Testis (tissue), 2 donors: ENCODE results near the gene ALPL.

Experiments
- POLR2A ChIP-seq: fragments of 450-650 bp; IDR thresholded peaks from one replicate; pipeline ENCODE4 v1.6.1; 2017; ENCODE audit warnings: antibody characterized with exemption, mild to moderate bottlenecking, moderate library complexity
- TF ChIP-seq, protein P1 (sequence below), 3 experiments: fragments of 450-650 bp in 2 of 3; fragments of 200-600 bp in 1 of 3; sonication (generic) in 1 of 3; IDR thresholded peaks; one replicate each; pipeline ENCODE4 v1.5.1; 2016 to 2019; ENCODE audit warnings: antibody characterized with exemption in 3 of 3, mild to moderate bottlenecking in 2 of 3, moderate library complexity in 1 of 3

DNA sequence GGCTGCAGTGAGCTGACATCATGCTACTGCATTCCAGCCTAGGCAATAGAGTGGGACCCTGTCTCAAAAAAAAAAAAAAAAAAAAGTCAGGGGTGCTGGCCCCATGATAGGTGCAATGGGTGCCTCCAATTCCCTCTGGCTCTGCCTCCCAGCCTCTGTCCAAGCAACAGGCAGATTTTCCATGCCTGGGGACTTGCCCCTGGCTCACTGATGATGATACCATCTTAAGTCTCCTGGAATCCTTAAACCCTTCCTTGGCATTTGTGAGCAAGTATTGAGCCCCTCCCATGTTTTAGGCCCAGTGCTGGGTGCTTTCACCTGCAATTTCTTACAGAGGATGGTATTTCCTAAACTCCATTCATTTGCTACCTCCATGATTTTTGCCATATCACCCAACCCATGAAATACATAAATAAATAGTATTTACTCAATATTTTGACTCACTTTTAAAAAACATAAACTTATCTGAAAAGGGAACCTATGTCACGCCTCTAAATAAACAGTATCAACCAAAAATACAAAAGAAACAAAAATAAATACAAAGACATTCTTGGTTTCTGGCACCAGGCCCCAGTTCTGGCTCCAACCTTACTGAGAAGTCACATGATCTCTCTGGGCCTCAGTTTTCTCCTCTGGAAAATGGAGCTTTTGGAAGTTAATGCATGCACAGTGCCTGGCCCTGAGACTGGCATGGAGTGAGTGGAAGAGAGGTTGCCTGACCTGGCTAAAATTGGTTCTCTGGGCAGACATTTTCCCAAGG lies 1.5 kb upstream of the ALPL start:
- no peak for TF ChIP-seq POLR2A
- TF ChIP-seq, protein P1, sequence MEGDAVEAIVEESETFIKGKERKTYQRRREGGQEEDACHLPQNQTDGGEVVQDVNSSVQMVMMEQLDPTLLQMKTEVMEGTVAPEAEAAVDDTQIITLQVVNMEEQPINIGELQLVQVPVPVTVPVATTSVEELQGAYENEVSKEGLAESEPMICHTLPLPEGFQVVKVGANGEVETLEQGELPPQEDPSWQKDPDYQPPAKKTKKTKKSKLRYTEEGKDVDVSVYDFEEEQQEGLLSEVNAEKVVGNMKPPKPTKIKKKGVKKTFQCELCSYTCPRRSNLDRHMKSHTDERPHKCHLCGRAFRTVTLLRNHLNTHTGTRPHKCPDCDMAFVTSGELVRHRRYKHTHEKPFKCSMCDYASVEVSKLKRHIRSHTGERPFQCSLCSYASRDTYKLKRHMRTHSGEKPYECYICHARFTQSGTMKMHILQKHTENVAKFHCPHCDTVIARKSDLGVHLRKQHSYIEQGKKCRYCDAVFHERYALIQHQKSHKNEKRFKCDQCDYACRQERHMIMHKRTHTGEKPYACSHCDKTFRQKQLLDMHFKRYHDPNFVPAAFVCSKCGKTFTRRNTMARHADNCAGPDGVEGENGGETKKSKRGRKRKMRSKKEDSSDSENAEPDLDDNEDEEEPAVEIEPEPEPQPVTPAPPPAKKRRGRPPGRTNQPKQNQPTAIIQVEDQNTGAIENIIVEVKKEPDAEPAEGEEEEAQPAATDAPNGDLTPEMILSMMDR (IDR thresholded peaks at IDR 0.05) = no peak
